IPS-11a (cell line): ENCODE measurements around the gene PHRF1.

Experiments used
- H3K4me3 ChIP-seq: one replicate; pipeline ENCODE4 v1.5.1; 2013; ENCODE audit warnings: low read depth, low read length, control low read depth

Gene PHRF1

GRCh38 chr11:593347-593746 is 17.1 kb downstream of the PHRF1 start:
- H3K4me3 ChIP-seq = no peak overlapping the region

GRCh38 chr11:595400-595799 is 19.1 kb downstream of the PHRF1 start:
- H3K4me3 ChIP-seq = no peak overlapping the region

GRCh38 chr11:596374-596773 is 20.1 kb downstream of the PHRF1 start:
- H3K4me3 ChIP-seq = no peak overlapping the region

GRCh38 chr11:597166-597725 is 21.0 kb downstream of the PHRF1 start:
- no peak overlapping the region for H3K4me3 ChIP-seq

- H3K4me3 ChIP-seq = no peak overlapping the region
These were observed 21.9 kb downstream of the PHRF1 start for GRCh38 chr11:598005-598680.

- H3K4me3 ChIP-seq = no peak overlapping the region
These were observed 25.4 kb downstream of the PHRF1 start for GRCh38 chr11:601573-602245.

GRCh38 chr11:603154-603553 is 26.9 kb downstream of the PHRF1 start:
- H3K4me3 ChIP-seq = no peak overlapping the region

- no peak overlapping the region for H3K4me3 ChIP-seq
These were observed 29.2 kb downstream of the PHRF1 start for GRCh38 chr11:605286-606129.

GRCh38 chr11:606245-606644 is 30.0 kb downstream of the PHRF1 start:
- no peak overlapping the region for H3K4me3 ChIP-seq

- no peak overlapping the region for H3K4me3 ChIP-seq
These were observed 30.9 kb downstream of the PHRF1 start for GRCh38 chr11:607020-607780.

- no peak overlapping the region for H3K4me3 ChIP-seq
These were observed 31.8 kb downstream of the PHRF1 start for GRCh38 chr11:607971-608659.

- no peak overlapping the region for H3K4me3 ChIP-seq
These were observed 32.6 kb downstream of the PHRF1 start for GRCh38 chr11:608791-609251.

- H3K4me3 ChIP-seq = no peak overlapping the region
These were observed 33.1 kb downstream of the PHRF1 start for GRCh38 chr11:609341-609811.

- H3K4me3 ChIP-seq = no peak overlapping the region
These were observed 34.0 kb downstream of the PHRF1 start for GRCh38 chr11:610146-610801.

GRCh38 chr11:611001-611996 is 35.0 kb downstream of the PHRF1 start:
- H3K4me3 ChIP-seq = no peak overlapping the region

- H3K4me3 ChIP-seq = no peak overlapping the region
These were observed 36.1 kb downstream of the PHRF1 start for GRCh38 chr11:612201-612960.

GRCh38 chr11:612961-613300 is 36.7 kb downstream of the PHRF1 start:
- H3K4me3 ChIP-seq = no peak overlapping the region
